DOHH2 (cell line): ENCODE results near the gene MC3R.

Experiments
- H3F3A ChIP-seq: fragments of 200-600 bp; sonication (generic), shearing (Covaris generic); 2 replicates; pipeline ENCODE4 v1.6.0; 2016; ENCODE audit warnings: antibody characterized with exemption, mild to moderate bottlenecking; ENCODE audit not compliant: control insufficient read depth, insufficient read depth
- H3K27ac ChIP-seq: fragments of 200-600 bp; sonication (generic); 2 replicates; pipeline ENCODE4 v1.5.1; 2014; ENCODE audit warnings: low read depth, mild to moderate bottlenecking, low read length, moderate library complexity
- H3K27me3 ChIP-seq: fragments of 200-600 bp; sonication (generic); 2 replicates; pipeline ENCODE4 v1.6.1; 2014; ENCODE audit warnings: mild to moderate bottlenecking, low read length, mixed read lengths; ENCODE audit not compliant: control insufficient read depth
- H3K36me3 ChIP-seq: fragments of 200-600 bp; sonication (generic); 2 replicates; pipeline ENCODE4 v1.6.1; 2014; ENCODE audit warnings: mild to moderate bottlenecking, low read length, moderate library complexity, mixed read lengths; ENCODE audit not compliant: control insufficient read depth
- H3K4me1 ChIP-seq: fragments of 200-600 bp; sonication (generic); 2 replicates; pipeline ENCODE4 v1.6.1; 2014; ENCODE audit warnings: mild to moderate bottlenecking, low read length, mixed read lengths; ENCODE audit not compliant: control insufficient read depth
- H3K4me2 ChIP-seq: fragments of 200-600 bp; sonication (generic); 2 replicates; pipeline ENCODE4 v1.6.0; 2014; ENCODE audit warnings: mild to moderate bottlenecking, low read length, moderate library complexity
- H3K4me3 ChIP-seq: fragments of 200-600 bp; sonication (generic); 2 replicates; pipeline ENCODE4 v1.5.1; 2014; ENCODE audit warnings: mild to moderate bottlenecking, low read length, mixed read lengths
- H3K79me2 ChIP-seq: fragments of 200-600 bp; sonication (generic); 2 replicates; pipeline ENCODE4 v1.6.1; 2014; ENCODE audit warnings: mild to moderate bottlenecking, low read length, mixed read lengths; ENCODE audit not compliant: control insufficient read depth
- H3K9me2 ChIP-seq: fragments of 200-600 bp; sonication (generic); replicated peaks from 2 replicates; pipeline ENCODE4 v1.6.1; 2014; ENCODE audit warnings: mild to moderate bottlenecking, low read length, mixed read lengths; ENCODE audit not compliant: control insufficient read depth
- H3K9me3 ChIP-seq: fragments of 200-600 bp; sonication (generic); 2 replicates; pipeline ENCODE4 v1.6.1; 2014; ENCODE audit warnings: antibody characterized with exemption, low read length, mixed read lengths; ENCODE audit not compliant: control insufficient read depth, insufficient read depth
- H4K20me1 ChIP-seq: fragments of 200-600 bp; sonication (generic); 2 replicates; pipeline ENCODE4 v1.6.0; 2014; ENCODE audit warnings: low read depth, mild to moderate bottlenecking, antibody characterized with exemption, low read length, moderate library complexity; ENCODE audit not compliant: control insufficient read depth, insufficient read depth
- CTCF ChIP-seq: fragments of 200-600 bp; sonication (generic); IDR thresholded peaks from one replicate; pipeline ENCODE4 v1.5.1; 2014; ENCODE audit warnings: antibody characterized with exemption, mild to moderate bottlenecking, low read depth, low read length; ENCODE audit not compliant: poor library complexity, severe bottlenecking
- EZH2phosphoT487 ChIP-seq: fragments of 200-600 bp; sonication (generic); IDR thresholded peaks from 2 replicates; pipeline ENCODE4 v1.6.1; 2017; ENCODE audit warnings: borderline replicate concordance, mild to moderate bottlenecking, antibody characterized with exemption, low read length, moderate library complexity, mixed read lengths

Gene MC3R

DNA sequence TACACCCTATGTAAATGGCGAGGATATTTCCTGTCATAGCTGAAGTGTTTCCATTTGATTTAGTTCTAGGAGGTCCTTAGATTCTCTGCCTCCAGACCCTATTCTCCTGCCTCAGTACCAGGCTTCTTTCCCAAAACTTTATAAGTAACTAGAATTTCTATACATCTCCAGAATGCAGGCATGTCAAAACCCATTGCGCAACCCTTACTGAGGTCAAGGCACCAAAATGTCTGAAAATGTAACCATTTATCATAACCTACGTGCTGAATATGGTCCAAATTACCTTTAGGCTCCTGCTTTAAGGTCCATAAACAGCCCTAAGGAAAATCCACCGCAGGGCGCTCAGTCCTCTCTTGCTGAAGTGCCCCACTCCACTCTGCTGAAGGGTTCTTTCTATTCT, 37.5 kb upstream of the MC3R start:
- Histone ChIP-seq H4K20me1 (no peaks in the 10 kb centered on the region), H3K36me3 (no peaks in the 10 kb centered on the region), H3K4me1 (no peaks in the 10 kb centered on the region), H3K27me3 (no peaks in the 10 kb centered on the region), H3K9me3 (no peaks in the 10 kb centered on the region), H3K79me2 (no peaks in the 10 kb centered on the region), H3K4me3 (no peak overlapping the region), H3K9me2 (no peaks in the 10 kb centered on the region), H3K4me2 (no peak overlapping the region), H3K27ac (no peak overlapping the region), H3F3A (no peaks in the 10 kb centered on the region)
- no peak for TF ChIP-seq EZH2phosphoT487
- TF ChIP-seq CTCF: no peak

- H3K9me2 ChIP-seq: no peaks in the 10 kb centered on the region
- no peak overlapping the region for H3K4me2 ChIP-seq
- H3K27ac ChIP-seq: no peak overlapping the region
- no peaks in the 10 kb centered on the region for H3K27me3 ChIP-seq
- no peaks in the 10 kb centered on the region for H3K79me2 ChIP-seq
- no peaks in the 10 kb centered on the region for H3K36me3 ChIP-seq
- no peak overlapping the region for H3K4me3 ChIP-seq
- no peaks in the 10 kb centered on the region for H4K20me1 ChIP-seq
- H3F3A ChIP-seq: no peaks in the 10 kb centered on the region
- TF ChIP-seq CTCF (no peak), EZH2phosphoT487 (no peak)
- H3K4me1 ChIP-seq: no peaks in the 10 kb centered on the region
- H3K9me3 ChIP-seq: no peaks in the 10 kb centered on the region
These were observed 36.4 kb upstream of the MC3R start for GRCh38 chr20:56212091-56212490.

DNA sequence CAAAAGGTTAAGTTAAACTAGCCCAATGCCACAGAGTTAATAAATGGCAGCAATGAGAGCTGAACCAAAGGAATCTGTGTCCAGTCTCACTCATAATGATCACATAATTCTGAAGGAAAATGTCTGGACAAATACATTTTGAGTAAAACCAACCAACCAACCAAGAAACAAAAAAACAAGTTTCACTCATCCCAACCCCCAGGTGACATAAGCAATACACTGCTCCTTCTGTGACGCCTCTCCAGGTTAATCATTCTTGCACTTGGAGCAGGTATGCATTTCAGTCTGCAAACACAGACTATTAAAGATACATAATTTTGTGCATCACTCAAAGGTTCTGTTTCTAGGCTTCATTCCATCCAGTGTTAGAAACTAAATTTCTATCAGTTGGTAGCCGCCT, 35.2 kb upstream of the MC3R start:
- no peak overlapping the region for H3K4me2 ChIP-seq
- H3K79me2 ChIP-seq: no peaks in the 10 kb centered on the region
- H3K36me3 ChIP-seq: no peaks in the 10 kb centered on the region
- no peaks in the 10 kb centered on the region for H3F3A ChIP-seq
- H3K4me1 ChIP-seq: no peaks in the 10 kb centered on the region
- no peak overlapping the region for H3K4me3 ChIP-seq
- H3K9me2 ChIP-seq: no peaks in the 10 kb centered on the region
- H3K9me3 ChIP-seq: no peaks in the 10 kb centered on the region
- no peaks in the 10 kb centered on the region for H3K27me3 ChIP-seq
- H4K20me1 ChIP-seq: no peaks in the 10 kb centered on the region
- H3K27ac ChIP-seq: no peak overlapping the region
- no peak for TF ChIP-seq CTCF
- no peak for TF ChIP-seq EZH2phosphoT487

DNA sequence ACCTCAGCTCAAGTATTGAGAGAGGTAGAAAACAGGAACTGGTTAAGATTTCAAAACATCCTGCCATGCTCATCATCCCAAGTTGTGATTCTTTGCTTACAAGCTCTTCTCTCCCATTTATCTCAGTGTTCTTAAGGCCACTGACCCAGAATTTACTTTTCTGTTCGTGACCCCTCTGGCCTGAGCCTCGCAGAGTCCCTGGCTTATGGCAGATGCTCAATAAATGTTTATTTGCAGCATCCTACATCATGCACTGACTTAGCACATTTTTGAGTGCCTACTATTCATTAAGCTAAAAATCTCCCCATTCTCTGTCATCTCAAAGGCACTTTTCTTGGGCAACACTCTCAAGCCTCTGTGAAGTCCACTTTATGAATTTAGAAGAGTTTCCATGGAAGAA, 33.4 kb upstream of the MC3R start:
- Histone ChIP-seq H3K4me2 (no peak overlapping the region), H3K9me3 (no peaks in the 10 kb centered on the region), H3K27me3 (no peaks in the 10 kb centered on the region), H3K79me2 (no peaks in the 10 kb centered on the region), H3F3A (no peaks in the 10 kb centered on the region), H3K4me1 (no peaks in the 10 kb centered on the region), H3K36me3 (no peaks in the 10 kb centered on the region), H4K20me1 (no peaks in the 10 kb centered on the region), H3K4me3 (no peak overlapping the region), H3K9me2 (no peaks in the 10 kb centered on the region), H3K27ac (no peak overlapping the region)
- no peak for TF ChIP-seq CTCF
- TF ChIP-seq EZH2phosphoT487: no peak
